WI38 (cell line): Measurements from ENCODE around the gene RNF41.

Experiments
- H3K4me3 ChIP-seq: 2 replicates; pipeline ENCODE4 v1.5.1; 2011; ENCODE audit warnings: low read depth, mild to moderate bottlenecking, control low read depth, low read length
- CTCF ChIP-seq: IDR thresholded peaks from 2 replicates; pipeline ENCODE4 v1.5.1; 2012; ENCODE audit warnings: low read depth, mild to moderate bottlenecking, control low read depth, low read length

Gene RNF41

GRCh38 chr12:56255671-56256070 lies 33.9 kb upstream of the RNF41 start:
- no peak for TF ChIP-seq CTCF
- H3K4me3 ChIP-seq = no peak overlapping the region

GRCh38 chr12:56253091-56253490 lies 31.4 kb upstream of the RNF41 start:
- no peak for TF ChIP-seq CTCF
- H3K4me3 ChIP-seq = no peak overlapping the region

GRCh38 chr12:56252649-56253048 lies 30.9 kb upstream of the RNF41 start:
- H3K4me3 ChIP-seq = no peak overlapping the region

GRCh38 chr12:56248711-56249110 lies 27.0 kb upstream of the RNF41 start:
- H3K4me3 ChIP-seq = no peak overlapping the region
- TF ChIP-seq CTCF = no peak

More at GRCh38 chr12:56252649-56253048, 30.9 kb upstream of the RNF41 start:
- TF ChIP-seq CTCF = no peak

- H3K4me3 ChIP-seq = no peak overlapping the region
- no peak for TF ChIP-seq CTCF
These were observed 26.2 kb upstream of the RNF41 start for GRCh38 chr12:56247923-56248322.

GRCh38 chr12:56244494-56244893 lies 22.8 kb upstream of the RNF41 start:
- TF ChIP-seq CTCF = no peak
- H3K4me3 ChIP-seq = no peak overlapping the region

- H3K4me3 ChIP-seq = no peak overlapping the region
- TF ChIP-seq CTCF = no peak
These were observed 22.0 kb upstream of the RNF41 start for GRCh38 chr12:56243731-56244181.
